ENCODE measurements around the gene TIMM29.

Gene TIMM29

GRCh38 chr19:10896851-10897526, 31.6 kb upstream of the TIMM29 start:
- TF ChIP-seq CTCF (IDR thresholded peaks at IDR 0.05; ENCODE audit: borderline replicate concordance, insufficient read depth, low read depth, low read length): no peak
- no peak overlapping the region for H3K4me3 ChIP-seq (ENCODE audit: low read depth, low read length)

- no peak for TF ChIP-seq CTCF (IDR thresholded peaks at IDR 0.05; ENCODE audit: borderline replicate concordance, insufficient read depth, low read depth, low read length)
- no peak overlapping the region for H3K4me3 ChIP-seq (ENCODE audit: low read depth, low read length)
Measured at GRCh38 chr19:10898633-10899032, 30.0 kb upstream of the TIMM29 start.

GRCh38 chr19:10899151-10899653, 29.4 kb upstream of the TIMM29 start:
- no peak overlapping the region for H3K4me3 ChIP-seq (ENCODE audit: low read depth, low read length)
- no peak for TF ChIP-seq CTCF (IDR thresholded peaks at IDR 0.05; ENCODE audit: borderline replicate concordance, insufficient read depth, low read depth, low read length)

- H3K4me3 ChIP-seq (ENCODE audit: low read depth, low read length): no peak overlapping the region
- no peak for TF ChIP-seq CTCF (IDR thresholded peaks at IDR 0.05; ENCODE audit: borderline replicate concordance, insufficient read depth, low read depth, low read length)
Measured at GRCh38 chr19:10907925-10908324, 20.7 kb upstream of the TIMM29 start.

DNA sequence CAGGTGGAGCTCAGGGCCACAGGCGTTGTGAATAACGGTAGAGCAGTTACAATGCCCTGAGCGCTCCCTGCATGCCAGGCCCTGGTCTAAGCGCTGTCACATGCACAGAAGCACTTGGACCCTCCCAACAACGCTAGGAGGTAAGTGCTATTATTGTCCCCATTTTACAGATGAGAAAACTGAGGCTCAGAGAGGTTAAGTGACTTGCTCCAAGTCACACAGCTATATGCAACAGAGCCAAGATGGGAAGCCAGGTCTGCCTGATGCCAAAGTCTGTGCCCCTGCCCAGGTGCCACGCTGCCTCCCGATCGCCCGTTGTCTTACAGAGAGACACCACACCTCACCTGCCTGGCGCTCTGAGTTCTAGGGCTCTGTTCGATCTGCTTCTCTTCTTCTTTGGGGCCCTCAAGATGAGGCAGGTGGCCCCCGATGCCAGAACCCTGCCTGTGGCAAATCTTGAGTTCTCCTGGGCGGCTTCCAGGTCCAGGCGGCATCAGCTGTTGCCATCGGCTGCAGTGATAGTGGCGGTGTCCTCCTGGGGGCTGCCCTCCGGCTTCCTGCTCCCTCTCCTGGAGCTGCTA, 20.1 kb upstream of the TIMM29 start:
- no peak overlapping the region for H3K4me3 ChIP-seq (ENCODE audit: low read depth, low read length)
- no peak for TF ChIP-seq CTCF (IDR thresholded peaks at IDR 0.05; ENCODE audit: borderline replicate concordance, insufficient read depth, low read depth, low read length)

GRCh38 chr19:10911579-10912363, 16.8 kb upstream of the TIMM29 start:
- no peak overlapping the region for H3K4me3 ChIP-seq (ENCODE audit: low read depth, low read length)
- no peak for TF ChIP-seq CTCF (IDR thresholded peaks at IDR 0.05; ENCODE audit: borderline replicate concordance, insufficient read depth, low read depth, low read length)

Data from GM12875 (cell line).